HG02588 (cell line): Measurements from ENCODE around the gene DPP6.

ENCODE experiments used
- ATAC-seq: cut with Tn5 transposase; IDR thresholded peaks from one replicate; pipeline ENCODE4 v1.9.1; 2021; ENCODE audit warnings: mild to moderate bottlenecking, moderate library complexity; ENCODE audit not compliant: unreplicated experiment

Gene DPP6

GRCh38 chr7:154390961-154391360 lies 338.8 kb downstream of the DPP6 start:
- ATAC-seq, result no peak

- no peak for ATAC-seq
Observed at GRCh38 chr7:154394804-154395203, 342.6 kb downstream of the DPP6 start.

- no peak for ATAC-seq
Observed at GRCh38 chr7:154406312-154406711, 354.1 kb downstream of the DPP6 start.

- no peak for ATAC-seq
Observed at GRCh38 chr7:154409703-154410311, 357.6 kb downstream of the DPP6 start.

- ATAC-seq, result no peak
Observed at GRCh38 chr7:154412105-154412504, 359.9 kb downstream of the DPP6 start.

GRCh38 chr7:154415709-154416399 lies 363.7 kb downstream of the DPP6 start:
- ATAC-seq, result no peak

- ATAC-seq, result no peak
Observed at GRCh38 chr7:154416714-154417113, 364.5 kb downstream of the DPP6 start.

- no peak for ATAC-seq
Observed at GRCh38 chr7:154419344-154419743, 367.1 kb downstream of the DPP6 start.

- no peak for ATAC-seq
Observed at GRCh38 chr7:154423231-154423630, 371.0 kb downstream of the DPP6 start.

- ATAC-seq, result no peak
Observed at GRCh38 chr7:154424350-154424749, 372.2 kb downstream of the DPP6 start.

GRCh38 chr7:154425271-154425670 lies 373.1 kb downstream of the DPP6 start:
- ATAC-seq, result no peak

- no peak for ATAC-seq
Observed at GRCh38 chr7:154426778-154427177, 374.6 kb downstream of the DPP6 start.

- no peak for ATAC-seq
Observed at GRCh38 chr7:154427533-154427932, 375.3 kb downstream of the DPP6 start.

- ATAC-seq, result no peak
Observed at GRCh38 chr7:154429666-154430404, 377.6 kb downstream of the DPP6 start.

GRCh38 chr7:154430640-154431039 lies 378.4 kb downstream of the DPP6 start:
- ATAC-seq, result no peak

- ATAC-seq, result no peak
Observed at GRCh38 chr7:154431045-154431444, 378.8 kb downstream of the DPP6 start.

GRCh38 chr7:154433632-154434598 lies 381.7 kb downstream of the DPP6 start:
- no peak for ATAC-seq

GRCh38 chr7:154436560-154436959 lies 384.4 kb downstream of the DPP6 start:
- no peak for ATAC-seq

- no peak for ATAC-seq
Observed at GRCh38 chr7:154437234-154437633, 385.0 kb downstream of the DPP6 start.

- no peak for ATAC-seq
Observed at GRCh38 chr7:154438571-154439367, 386.6 kb downstream of the DPP6 start.
